ENCODE data around the gene OR5C1.
A peak's percentile ranks its signal among the peaks of the same experiment; 100 is the strongest.
"Not testable (repeated sequence)": the region's sequence is repeated elsewhere in the genome, so short reads cannot be mapped to it uniquely, and the experiment has no call there.

Gene OR5C1

DNA sequence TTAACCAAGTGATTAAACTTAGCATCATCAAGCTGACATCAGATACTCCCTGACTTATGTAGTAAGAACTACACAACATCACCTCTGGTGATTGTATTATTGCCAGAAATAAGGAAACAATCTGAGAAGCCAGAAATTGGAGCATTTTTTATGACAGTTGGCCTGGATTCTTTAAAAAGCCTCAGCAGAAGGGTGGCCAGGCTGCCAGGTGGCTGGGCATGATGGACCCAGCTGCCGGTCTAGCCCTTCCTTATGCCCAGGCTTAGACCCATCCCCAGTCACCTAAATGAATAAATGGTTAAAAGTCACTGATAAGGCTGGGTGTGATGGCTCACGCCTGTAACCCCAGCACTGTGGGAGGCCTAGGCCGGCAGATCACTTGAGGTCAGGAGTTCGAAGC lies 24.0 kb downstream of the OR5C1 start:
- no peak for DNase-seq

DNA sequence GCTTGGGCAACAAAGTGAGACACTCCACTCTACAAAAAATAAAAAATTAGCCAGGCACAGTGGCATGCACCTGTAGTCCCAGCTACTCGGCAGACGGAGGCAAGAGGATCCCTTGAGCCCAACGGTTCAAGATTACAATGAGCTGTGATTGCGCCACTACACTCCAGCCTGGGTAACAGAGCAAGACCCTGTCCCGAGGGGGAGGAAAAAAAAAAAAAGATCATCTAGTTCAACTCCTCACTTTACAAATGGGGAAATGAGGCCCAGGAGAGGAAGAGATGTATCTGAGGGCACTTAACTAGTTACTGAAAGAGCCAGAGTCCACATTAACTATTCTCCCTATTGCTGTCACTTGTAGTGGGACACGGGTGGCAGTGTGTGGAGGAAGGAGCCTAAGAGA lies 25.8 kb downstream of the OR5C1 start:
- DNase-seq = no peak

- no peak for DNase-seq
These were observed 26.8 kb downstream of the OR5C1 start for GRCh38 chr9:122815544-122815943.

GRCh38 chr9:122816163-122816867 lies 27.6 kb downstream of the OR5C1 start:
- peak in 3 of 5 experiments; percentile 27 to 72 (median 28) for DNase-seq

DNA sequence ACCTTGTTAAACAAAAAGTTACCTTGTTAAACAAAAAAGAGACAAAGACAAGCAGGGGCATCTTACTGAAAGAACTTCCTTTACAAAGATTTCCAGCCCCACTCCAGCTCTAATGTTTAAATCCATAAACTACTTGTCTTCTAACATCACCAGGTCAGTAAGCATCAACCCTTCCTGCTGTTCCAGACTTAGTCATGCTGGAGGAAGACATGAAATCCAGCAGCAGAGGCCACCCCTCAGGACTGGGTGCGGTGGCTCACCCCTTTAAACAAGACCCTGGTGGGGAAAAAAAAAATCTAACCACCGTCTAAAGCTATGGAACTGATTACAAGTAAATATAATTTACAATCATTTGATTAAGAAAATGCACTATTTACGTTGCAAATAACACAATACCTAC lies 30.6 kb downstream of the OR5C1 start:
- no peak for DNase-seq

- peak in 1 of 5 experiments; percentile 27 for DNase-seq
These were observed 31.2 kb downstream of the OR5C1 start for GRCh38 chr9:122819791-122820489.

DNA sequence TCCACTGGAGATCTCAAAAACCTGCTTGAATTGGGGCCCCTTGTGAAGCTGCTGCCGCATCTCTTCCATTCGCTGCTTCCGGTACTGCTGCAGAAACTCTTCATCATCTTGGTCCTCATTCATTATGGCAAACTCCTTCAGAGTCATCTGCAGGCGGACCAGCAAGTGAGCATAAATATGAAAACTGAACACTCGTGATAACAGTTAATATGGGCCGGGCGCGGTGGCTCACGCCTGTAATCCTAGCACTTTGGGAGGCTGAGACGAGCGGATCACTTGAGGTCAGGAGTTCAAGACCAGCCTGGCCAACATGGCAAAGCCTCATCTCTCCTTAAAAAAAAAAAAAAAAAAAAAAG lies 31.7 kb downstream of the OR5C1 start:
- no peak for DNase-seq

GRCh38 chr9:122821278-122821943 lies 32.7 kb downstream of the OR5C1 start:
- DNase-seq = no peak

DNA sequence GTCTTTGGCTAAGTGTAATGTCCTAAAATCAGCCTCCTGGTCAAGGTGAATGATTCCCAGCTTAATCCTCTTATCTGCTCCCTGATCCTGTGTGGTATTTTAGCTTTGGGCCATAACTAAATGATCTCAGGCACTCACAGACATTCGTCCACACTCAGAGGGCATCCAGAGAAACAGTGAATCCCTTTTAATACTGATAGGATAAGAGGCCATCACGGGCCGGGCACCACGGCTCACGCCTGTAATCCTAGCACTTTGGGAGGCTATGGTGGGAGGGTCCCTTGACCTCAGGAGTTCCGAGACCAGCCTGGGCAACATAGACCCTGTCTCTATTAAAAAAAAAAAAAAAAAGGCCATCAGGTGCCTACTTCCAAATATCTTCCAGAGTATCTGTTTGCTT lies 33.3 kb downstream of the OR5C1 start:
- no peak for DNase-seq

DNA sequence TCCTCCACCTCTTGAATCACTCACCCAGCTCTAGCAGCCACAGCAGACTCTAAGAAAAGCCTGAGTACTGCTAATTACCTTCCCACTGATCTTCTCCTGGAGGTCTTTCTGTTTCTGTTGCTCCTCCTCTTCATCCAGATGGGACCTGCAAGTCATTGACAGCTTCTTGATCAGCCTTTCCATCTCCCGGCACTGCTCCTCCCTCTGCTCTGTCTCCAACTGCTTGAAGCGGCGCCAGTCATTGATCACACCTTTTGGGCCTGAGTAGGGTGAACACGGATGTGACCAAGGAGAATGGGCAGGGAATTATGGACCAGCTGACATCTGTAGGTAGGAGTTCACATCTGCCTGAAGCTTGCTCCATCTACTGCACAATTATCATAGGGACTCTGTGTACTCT lies 34.2 kb downstream of the OR5C1 start:
- DNase-seq = no peak

DNA sequence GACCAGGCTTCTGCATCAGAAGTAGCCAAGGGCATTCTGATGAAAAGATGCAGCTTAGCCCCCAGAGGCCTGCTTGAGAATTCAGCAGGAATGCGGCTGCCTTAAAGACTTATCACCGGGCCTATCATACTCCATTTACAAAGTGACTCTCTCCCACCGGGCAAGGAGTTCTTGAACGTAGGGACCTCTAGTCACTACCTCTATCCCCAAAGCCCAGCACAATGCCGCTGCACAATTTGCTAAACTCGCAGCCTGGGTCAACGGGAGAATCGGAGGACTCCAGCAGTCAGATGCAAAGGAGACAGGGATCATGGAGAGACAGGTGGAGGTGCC lies 39.0 kb downstream of the OR5C1 start:
- DNase-seq = no peak

DNA sequence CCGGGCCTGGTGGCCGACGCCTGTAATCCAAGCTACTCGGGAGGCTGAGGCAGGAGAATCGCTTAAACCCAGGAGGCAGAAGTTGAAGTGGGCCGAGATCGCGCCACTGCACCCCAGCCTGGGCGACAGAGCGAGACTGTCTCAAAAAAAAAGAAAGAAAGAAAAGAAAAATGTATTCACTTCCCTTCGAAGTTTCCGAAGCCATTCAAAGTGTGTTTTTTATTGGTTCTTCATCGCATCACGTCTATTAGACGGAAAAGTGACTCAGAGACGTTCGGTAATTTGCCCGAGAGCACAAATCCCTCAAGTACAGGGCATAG lies 40.2 kb downstream of the OR5C1 start:
- DNase-seq = not testable (repeated sequence)

GRCh38 chr9:122832194-122832593 lies 43.5 kb downstream of the OR5C1 start:
- no peak for DNase-seq

DNA sequence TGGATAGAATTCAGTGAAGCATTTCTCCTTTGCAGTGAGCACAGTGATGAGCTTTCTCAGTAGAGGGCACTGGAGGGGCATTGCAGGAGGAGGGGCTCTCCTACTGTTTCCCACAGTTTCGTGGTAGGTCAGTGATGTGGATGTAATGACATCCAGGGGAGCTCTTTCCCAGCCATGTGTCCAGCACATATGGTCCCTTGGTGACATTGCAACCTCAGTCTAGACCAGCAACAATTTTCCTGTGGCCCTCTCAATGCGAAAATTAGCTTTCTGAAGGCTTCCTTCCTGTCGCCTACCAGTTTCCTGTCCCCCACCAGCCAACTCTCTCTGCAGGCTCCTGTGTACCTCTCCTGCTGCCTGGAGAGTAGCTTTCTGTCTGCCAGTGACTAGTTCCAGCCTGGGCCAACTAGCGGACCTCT lies 46.6 kb downstream of the OR5C1 start:
- peak in 1 of 5 experiments; percentile 67 for DNase-seq

- no peak for DNase-seq
These were observed 48.6 kb downstream of the OR5C1 start for GRCh38 chr9:122837266-122837850.

- not testable (repeated sequence) for DNase-seq
These were observed 49.7 kb downstream of the OR5C1 start for GRCh38 chr9:122838441-122838840.

All from T-helper 2 cell (primary cell).